SK-N-SH treated with all-trans-retinoic acid at 6 μM for 48 hours (cell line): ENCODE results near the gene STK32B.

Experiments used
- ARNTL ChIP-seq: fragments of 450-650 bp; formaldehyde crosslinking; IDR thresholded peaks from 2 replicates; pipeline ENCODE4 v1.5.0; 2020; ENCODE audit warnings: low read depth, mild to moderate bottlenecking, moderate library complexity, borderline replicate concordance
- BACH2 ChIP-seq: fragments of 250-450 bp; sonication (Bioruptor Pico); IDR thresholded peaks from 2 replicates; pipeline ENCODE4 v1.9.0; 2021; ENCODE audit warnings: mild to moderate bottlenecking, borderline replicate concordance
- CREB5 ChIP-seq: fragments of 250-450 bp; sonication (Bioruptor Pico); IDR thresholded peaks from 2 replicates; pipeline ENCODE4 v1.5.1; 2020; ENCODE audit warnings: low read depth, mild to moderate bottlenecking, moderate library complexity
- CSRNP3 ChIP-seq: fragments of 250-450 bp; sonication (Bioruptor Pico); IDR thresholded peaks from 2 replicates; pipeline ENCODE4 v1.5.1; 2021; ENCODE audit warnings: mild to moderate bottlenecking, moderate library complexity
- ESRRG ChIP-seq: fragments of 250-450 bp; sonication (Bioruptor Pico); IDR thresholded peaks from 2 replicates; pipeline ENCODE4 v1.6.1; 2021; ENCODE audit warnings: mild to moderate bottlenecking
- ISL1 ChIP-seq: fragments of 250-450 bp; sonication (Bioruptor Pico); IDR thresholded peaks from 2 replicates; pipeline ENCODE4 v2.1.2; 2022; ENCODE audit warnings: mild to moderate bottlenecking, moderate library complexity
- RARB ChIP-seq: fragments of 250-450 bp; sonication (Bioruptor Pico); IDR thresholded peaks from 2 replicates; pipeline ENCODE4 v1.8.0; 2021; ENCODE audit warnings: mild to moderate bottlenecking, moderate library complexity
- TCF4 ChIP-seq: fragments of 250-450 bp; sonication (Bioruptor Pico); IDR thresholded peaks from 2 replicates; pipeline ENCODE4 v1.8.0; 2021; ENCODE audit warnings: mild to moderate bottlenecking, moderate library complexity, borderline replicate concordance
- TOX ChIP-seq: fragments of 250-450 bp; sonication (Bioruptor Pico); IDR thresholded peaks from 2 replicates; pipeline ENCODE4 v1.8.0; 2021; ENCODE audit warnings: mild to moderate bottlenecking, moderate library complexity, borderline replicate concordance
- ZFP3 ChIP-seq: fragments of 250-450 bp; sonication (Bioruptor Pico); IDR thresholded peaks from 2 replicates; pipeline ENCODE4 v1.5.0; 2020; ENCODE audit warnings: mild to moderate bottlenecking, moderate library complexity
- ZNF565 ChIP-seq: fragments of 450-650 bp; formaldehyde crosslinking; conservative IDR thresholded peaks from 2 replicates; pipeline ENCODE4 v1.5.0; 2020; ENCODE audit warnings: low read depth, mild to moderate bottlenecking, moderate library complexity
- ZNF8 ChIP-seq: fragments of 450-650 bp; formaldehyde crosslinking; IDR thresholded peaks from 2 replicates; pipeline ENCODE4 v1.5.0; 2020; ENCODE audit warnings: mild to moderate bottlenecking, moderate library complexity
- TF ChIP-seq, protein P1 (sequence below): fragments of 250-450 bp; sonication (Bioruptor Pico); IDR thresholded peaks from 2 replicates; pipeline ENCODE4 v1.8.0; 2020; ENCODE audit warnings: mild to moderate bottlenecking, moderate library complexity, borderline replicate concordance

DNA sequence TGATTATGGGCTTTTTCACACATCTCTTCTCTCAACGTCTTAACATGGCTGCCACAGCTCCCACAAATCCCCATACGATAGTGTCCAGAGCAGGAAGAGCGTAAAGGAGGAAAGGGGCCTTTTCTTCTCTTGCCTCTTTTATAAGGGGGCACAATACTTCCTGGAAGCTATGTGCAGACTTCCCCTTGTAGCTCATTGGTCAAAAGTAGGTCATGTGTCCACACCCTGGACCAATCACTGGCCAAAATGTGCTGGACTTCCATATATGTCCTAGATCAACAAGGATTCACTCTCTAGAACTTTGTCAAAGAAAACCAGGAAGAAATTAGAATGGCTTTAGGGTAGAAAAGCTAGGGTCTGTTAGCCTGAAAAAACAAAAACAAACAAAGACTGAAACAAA, 26.7 kb downstream of the STK32B start:
- TF ChIP-seq ZNF565 (CRISPR knock-in tag) (no peak), ISL1 (CRISPR knock-in tag) (no peak), TCF4 (CRISPR knock-in tag) (no peak), RARB (CRISPR knock-in tag) (no peak), TOX (CRISPR knock-in tag) (no peak), ZFP3 (no peak), BACH2 (CRISPR knock-in tag) (no peak), CREB5 (CRISPR knock-in tag) (no peak), ZNF8 (CRISPR knock-in tag) (no peak), ESRRG (CRISPR knock-in tag) (no peak), ARNTL (CRISPR knock-in tag) (no peak), CSRNP3 (CRISPR knock-in tag) (no peak)
- TF ChIP-seq, protein P1, sequence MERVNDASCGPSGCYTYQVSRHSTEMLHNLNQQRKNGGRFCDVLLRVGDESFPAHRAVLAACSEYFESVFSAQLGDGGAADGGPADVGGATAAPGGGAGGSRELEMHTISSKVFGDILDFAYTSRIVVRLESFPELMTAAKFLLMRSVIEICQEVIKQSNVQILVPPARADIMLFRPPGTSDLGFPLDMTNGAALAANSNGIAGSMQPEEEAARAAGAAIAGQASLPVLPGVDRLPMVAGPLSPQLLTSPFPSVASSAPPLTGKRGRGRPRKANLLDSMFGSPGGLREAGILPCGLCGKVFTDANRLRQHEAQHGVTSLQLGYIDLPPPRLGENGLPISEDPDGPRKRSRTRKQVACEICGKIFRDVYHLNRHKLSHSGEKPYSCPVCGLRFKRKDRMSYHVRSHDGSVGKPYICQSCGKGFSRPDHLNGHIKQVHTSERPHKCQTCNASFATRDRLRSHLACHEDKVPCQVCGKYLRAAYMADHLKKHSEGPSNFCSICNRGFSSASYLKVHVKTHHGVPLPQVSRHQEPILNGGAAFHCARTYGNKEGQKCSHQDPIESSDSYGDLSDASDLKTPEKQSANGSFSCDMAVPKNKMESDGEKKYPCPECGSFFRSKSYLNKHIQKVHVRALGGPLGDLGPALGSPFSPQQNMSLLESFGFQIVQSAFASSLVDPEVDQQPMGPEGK (CRISPR knock-in tag), result no peak
